IMR-90 (cell line): Measurements from ENCODE around the gene PRKRA. TPM values are rescaled to one million over a fixed set of nuclear protein-coding genes. Genes with fewer than 3 reads are reported as not detected.

Experiments
- ATAC-seq: fragments of 200-7000 bp; cut with Tn5 transposase; 2 replicates; pipeline ENCODE4 v1.9.1; 2020; ENCODE audit warnings: low read depth, mild to moderate bottlenecking, moderate library complexity
- BruUV-seq: library from RNA; stranded (reverse); fragments of 400-500 nt; replicated peaks from 2 replicates; lab custom pipeline; 2021; lab: Mats Ljungman, UMichigan
- CTCF ChIA-PET: fragments of 300-600 bp; formaldehyde crosslinking; extraction: SDS; loops from one replicate; lab custom pipeline; 2021; ENCODE audit warnings: antibody characterized with exemption; lab: Yijun Ruan, JAX
- POLR2A ChIA-PET: fragments of 300-600 bp; sonication (Branson Sonifier 250); formaldehyde crosslinking; loops from one replicate; lab custom pipeline; 2022; ENCODE audit warnings: antibody characterized with exemption; ENCODE audit not compliant: unreplicated experiment; lab: Charles Lee
- DNase-seq: peaks from one replicate; pipeline ENCODE4 v3.0.0; 2013
- H2AFZ ChIP-seq: replicated peaks from 2 replicates; pipeline ENCODE3; 2013; ENCODE audit warnings: low read length, mild to moderate bottlenecking; ENCODE audit not compliant: poor library complexity
- H2AK5ac ChIP-seq: 2 replicates; pipeline ENCODE4 v1.6.1; 2013; ENCODE audit warnings: low read depth, low read length, inconsistent platforms
- H2AK9ac ChIP-seq: replicated peaks from 2 replicates; pipeline ENCODE3; 2013; ENCODE audit warnings: mild to moderate bottlenecking, low read depth, low read length, moderate library complexity; ENCODE audit not compliant: poor library complexity
- H2BK120ac ChIP-seq: 2 replicates; pipeline ENCODE4 v1.6.1; 2013; ENCODE audit warnings: low read depth, low read length, inconsistent platforms
- H2BK15ac ChIP-seq: 3 replicates; pipeline ENCODE4 v1.6.1; 2013; ENCODE audit warnings: low read depth, low read length, inconsistent platforms
- H2BK20ac ChIP-seq: 2 replicates; pipeline ENCODE4 v1.6.1; 2013; ENCODE audit warnings: low read depth, mild to moderate bottlenecking, inconsistent platforms, low read length, moderate library complexity
- H2BK5ac ChIP-seq: 2 replicates; pipeline ENCODE4 v1.6.1; 2013; ENCODE audit warnings: mild to moderate bottlenecking, low read depth, low read length, inconsistent platforms; ENCODE audit not compliant: poor library complexity, severe bottlenecking
- H3K14ac ChIP-seq: replicated peaks from 2 replicates; pipeline ENCODE4 v1.6.1; 2013; ENCODE audit warnings: low read depth, low read length, inconsistent platforms
- H3K18ac ChIP-seq: 2 replicates; pipeline ENCODE4 v1.6.1; 2013; ENCODE audit warnings: low read depth, low read length, control low read depth
- H3K23ac ChIP-seq: 2 replicates; pipeline ENCODE4 v1.6.1; 2013; ENCODE audit warnings: low read depth, low read length, inconsistent platforms
- H3K27ac ChIP-seq: 2 replicates; pipeline ENCODE4 v1.5.1; 2013; ENCODE audit warnings: mild to moderate bottlenecking, control low read depth, low read length; ENCODE audit not compliant: insufficient read depth
- H3K27me3 ChIP-seq: 2 replicates; pipeline ENCODE4 v1.6.1; 2013; ENCODE audit warnings: low read length; ENCODE audit not compliant: control insufficient read depth, insufficient read depth
- H3K36me3 ChIP-seq: 2 replicates; pipeline ENCODE4 v1.6.1; 2013; ENCODE audit warnings: low read length, mixed read lengths; ENCODE audit not compliant: control insufficient read depth, insufficient read depth
- H3K4ac ChIP-seq: 2 replicates; pipeline ENCODE4 v1.6.1; 2013; ENCODE audit warnings: low read depth, low read length, inconsistent platforms
- H3K4me1 ChIP-seq: 2 replicates; pipeline ENCODE4 v1.6.1; 2013; ENCODE audit warnings: low read length, mixed read lengths; ENCODE audit not compliant: control insufficient read depth, insufficient read depth
- H3K4me2 ChIP-seq: 2 replicates; pipeline ENCODE4 v1.6.1; 2013; ENCODE audit warnings: low read depth, mild to moderate bottlenecking, control low read depth, low read length, moderate library complexity
- H3K4me3 ChIP-seq: 2 replicates; pipeline ENCODE4 v1.5.1; 2013; ENCODE audit warnings: low read depth, mild to moderate bottlenecking, control low read depth, low read length, moderate library complexity; ENCODE audit not compliant: insufficient read depth
- H3K56ac ChIP-seq: 2 replicates; pipeline ENCODE4 v1.6.1; 2013; ENCODE audit warnings: low read length, inconsistent platforms; ENCODE audit not compliant: insufficient read depth; ENCODE audit errors: extremely low read depth
- H3K79me1 ChIP-seq, 2 experiments: 2 replicates each; pipeline ENCODE4 v1.6.1; 2013; ENCODE audit warnings: low read length in 2 of 2, inconsistent platforms in 1 of 2, low read depth in 1 of 2
- H3K9ac ChIP-seq: 2 replicates; pipeline ENCODE4 v1.6.1; 2013; ENCODE audit warnings: low read depth, low read length, control low read depth
- H3K9me1 ChIP-seq: 2 replicates; pipeline ENCODE4 v1.6.1; 2013; ENCODE audit warnings: low read length, inconsistent platforms; ENCODE audit not compliant: insufficient read depth
- H3K9me3 ChIP-seq: 2 replicates; pipeline ENCODE4 v1.6.1; 2013; ENCODE audit warnings: low read length; ENCODE audit not compliant: control insufficient read depth, insufficient read depth
- H4K20me1 ChIP-seq: 2 replicates; pipeline ENCODE4 v1.6.1; 2013; ENCODE audit warnings: low read length, inconsistent platforms; ENCODE audit not compliant: insufficient read depth
- H4K5ac ChIP-seq: 2 replicates; pipeline ENCODE4 v1.6.1; 2013; ENCODE audit warnings: mild to moderate bottlenecking, low read depth, low read length, control low read depth
- H4K8ac ChIP-seq, 2 experiments: 2 replicates each; pipeline ENCODE4 v1.6.1; 2013; ENCODE audit warnings: low read depth in 2 of 2, low read length in 2 of 2, control low read depth in 1 of 2, inconsistent platforms in 1 of 2
- H4K91ac ChIP-seq: 2 replicates; pipeline ENCODE4 v1.6.1; 2013; ENCODE audit warnings: low read depth, low read length, inconsistent platforms; ENCODE audit not compliant: insufficient read depth
- MXI1 ChIP-seq: IDR thresholded peaks from 2 replicates; pipeline ENCODE4 v1.6.1; 2012; ENCODE audit warnings: low read depth, mild to moderate bottlenecking, low read length, moderate library complexity, borderline replicate concordance
- NFE2L2 ChIP-seq: fragments of 150-350 bp; IDR thresholded peaks from 2 replicates; pipeline ENCODE4 v1.6.1; 2016; ENCODE audit warnings: low read depth, mild to moderate bottlenecking, low read length
- RAD21 ChIP-seq: IDR thresholded peaks from 2 replicates; pipeline ENCODE4 v1.6.1; 2012; ENCODE audit warnings: low read length, improper control_type of control experiment
- RCOR1 ChIP-seq: IDR thresholded peaks from 2 replicates; pipeline ENCODE4 v1.6.1; 2012; ENCODE audit warnings: mild to moderate bottlenecking, low read length, improper control_type of control experiment; ENCODE audit not compliant: insufficient replicate concordance
- RFX5 ChIP-seq: IDR thresholded peaks from 2 replicates; pipeline ENCODE4 v1.8.0; 2012; ENCODE audit warnings: low read depth, mild to moderate bottlenecking, low read length, moderate library complexity
- USF2 ChIP-seq: fragments of 150-350 bp; IDR thresholded peaks from 2 replicates; pipeline ENCODE4 v1.6.1; 2017; ENCODE audit warnings: mild to moderate bottlenecking, antibody characterized with exemption, low read length, low read depth
- WGBS, 2 experiments: methylation state at CpG; one replicate each; pipeline versions ENCODE4 v1.1.5 to v1.1.7; 2013; ENCODE audit warnings: missing lambda C conversion rate in 2 of 2; ENCODE audit not compliant: insufficient read length in 1 of 2; ENCODE audit errors: extremely low coverage in 2 of 2; 5-methylcytosine and 5-hydroxymethylcytosine counted together
- dilution Hi-C: fragments of 300-500 bp; cut with HindIII; formaldehyde crosslinking; loops from one replicate; pipeline ENCODE4 v1.14.3; 2018; ENCODE audit warnings: low sequenced_read_pairs; ENCODE audit not compliant: unreplicated experiment
- in situ Hi-C: fragments of 300-500 bp; cut with MboI; formaldehyde crosslinking; loops from 3 replicates; pipeline ENCODE4 v1.14.3; 2019; ENCODE audit warnings: low sequenced_read_pairs, inconsistent platforms, mixed read lengths
- intact Hi-C: fragments of 100-400 bp; cut with micrococcal nuclease; formaldehyde crosslinking; loops from 2 replicates; pipeline ENCODE4 v1.10.0; 2022
- polyA plus RNA-seq, 3 experiments: library from polyadenylated mRNA; depleted of rRNA; stranded (reverse); fragments of >200 nt; gene quantifications; 2 replicates each; pipeline ENCODE4 v1.2.3, GENCODE V29; 2012; ENCODE audit warnings: low replicate concordance in 1 of 3
- total RNA-seq: library from RNA; depleted of rRNA; stranded (reverse); fragments of >200 nt; gene quantifications from 2 replicates; pipeline ENCODE4 v1.2.3, GENCODE V29; 2012

PRKRA gene
- total and polyA plus RNA-seq, 2 of the 4 experiments (the other 2 are of a cell fraction), result 39.5 to 53.6 TPM

DNA sequence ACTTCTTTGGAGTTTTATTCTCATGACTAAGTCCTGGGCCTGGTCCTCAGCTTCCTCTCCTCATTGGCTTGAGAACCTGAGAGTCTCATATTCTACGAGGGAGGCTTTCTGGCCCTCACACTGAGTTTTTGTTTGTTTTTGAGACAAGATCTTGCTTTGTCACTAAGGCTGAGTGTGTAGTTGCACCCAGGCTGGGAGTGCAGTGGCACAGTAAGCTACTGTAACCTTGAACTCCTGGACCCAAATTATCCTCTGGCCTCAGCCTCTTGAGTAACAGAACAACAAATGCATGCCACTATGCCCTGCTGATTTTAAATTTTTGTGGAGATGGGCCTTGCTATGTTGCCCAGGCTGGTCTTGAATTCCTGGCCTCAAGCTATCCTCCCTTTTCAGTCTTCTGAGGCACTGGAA lies 22.6 kb downstream of the PRKRA start:
- Histone ChIP-seq H2AK9ac (no peak overlapping the region), H3K9ac (no peak overlapping the region), H3K79me1 (peaks cover 2 to 21% of the 10 kb centered on the region in 2 experiments), H3K4me1 (no peaks in the 10 kb centered on the region), H2BK120ac (no peak overlapping the region), H3K23ac (no peak overlapping the region; the same call in 1 of the 2 replicates), H3K36me3 (peaks cover 12% of the 10 kb centered on the region), H2BK20ac (no peak overlapping the region), H3K4me2 (no peak overlapping the region), H4K5ac (no peak overlapping the region), H3K9me1 (peaks cover 11% of the 10 kb centered on the region; the same call in 1 of the 2 replicates), H2BK5ac (no peak overlapping the region), H3K56ac (no peak overlapping the region), H3K9me3 (peaks cover 2% of the 10 kb centered on the region; the same call in 1 of the 2 replicates), H3K14ac (no peak overlapping the region), H2BK15ac (no peak overlapping the region), H4K20me1 (no peaks in the 10 kb centered on the region), H4K8ac (no peak overlapping the region), H3K27me3 (no peaks in the 10 kb centered on the region), H3K4ac (no peak overlapping the region), H3K27ac (no peak overlapping the region), H4K91ac (no peak overlapping the region), H2AK5ac (no peak overlapping the region), H3K4me3 (no peak overlapping the region), H3K18ac (no peak overlapping the region), H2AFZ (no peak overlapping the region)
- dilution Hi-C loops, result no loop called here
- intact Hi-C loops, result no loop called here
- CTCF ChIA-PET, result interaction anchor here (1.0 kb wide), 2 partner anchors 10 to 109 kb away, joined by 3 read pairs; no protein-coding TSS in a partner anchor
- no CpG with 5 or more reads among the region's 1 CpG for WGBS, 2 experiments
- POLR2A ChIA-PET, result no interaction called here
- no peak for ATAC-seq
- no TSS peak for BruUV-seq
- DNase-seq, result no peak
- TF ChIP-seq MXI1, result no peak
- no peak for TF ChIP-seq RAD21
- TF ChIP-seq NFE2L2, result no peak
- TF ChIP-seq RFX5, result no peak
- no peak for TF ChIP-seq USF2
- TF ChIP-seq RCOR1, result no peak
- in situ Hi-C loops, result no loop called here
